Measurements from ENCODE around the gene ANKRD55.
A peak's percentile ranks its signal among the peaks of the same experiment; 100 is the strongest.
"Not testable (repeated sequence)": the region's sequence is repeated elsewhere in the genome, so short reads cannot be mapped to it uniquely, and the experiment has no call there.

The ANKRD55 gene

DNA sequence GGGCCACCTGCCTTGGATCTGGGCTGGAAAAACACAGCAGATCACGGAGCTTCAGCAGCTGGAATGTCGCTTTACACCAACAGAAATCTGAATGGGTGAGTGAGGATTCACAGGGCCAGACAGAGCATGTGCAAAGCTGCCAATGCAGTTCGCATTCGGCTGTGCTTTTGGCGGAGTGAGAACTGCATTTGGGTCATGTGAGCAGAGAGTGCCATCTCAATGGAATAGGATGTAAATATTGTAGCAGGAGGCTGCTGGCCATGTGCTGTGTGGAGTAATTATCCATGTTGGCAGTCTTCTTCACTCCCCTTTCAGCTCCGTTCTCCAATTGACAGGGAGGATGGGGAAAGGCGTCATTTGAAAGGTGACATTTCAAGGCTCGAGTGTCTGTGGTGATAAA lies at the start of gene ANKRD55:
Gene ANKRD55, minus strand, starts transcription at position 101 of the 400 bp plus-strand sequence. CDS start 417 bp downstream, outside the sequence.
- DNase-seq (ENCODE audit: low read depth): no peak

GRCh38 chr5:56282216-56282615 lies 49.1 kb upstream of the ANKRD55 start:
- no peak for DNase-seq (ENCODE audit: low read depth)

DNA sequence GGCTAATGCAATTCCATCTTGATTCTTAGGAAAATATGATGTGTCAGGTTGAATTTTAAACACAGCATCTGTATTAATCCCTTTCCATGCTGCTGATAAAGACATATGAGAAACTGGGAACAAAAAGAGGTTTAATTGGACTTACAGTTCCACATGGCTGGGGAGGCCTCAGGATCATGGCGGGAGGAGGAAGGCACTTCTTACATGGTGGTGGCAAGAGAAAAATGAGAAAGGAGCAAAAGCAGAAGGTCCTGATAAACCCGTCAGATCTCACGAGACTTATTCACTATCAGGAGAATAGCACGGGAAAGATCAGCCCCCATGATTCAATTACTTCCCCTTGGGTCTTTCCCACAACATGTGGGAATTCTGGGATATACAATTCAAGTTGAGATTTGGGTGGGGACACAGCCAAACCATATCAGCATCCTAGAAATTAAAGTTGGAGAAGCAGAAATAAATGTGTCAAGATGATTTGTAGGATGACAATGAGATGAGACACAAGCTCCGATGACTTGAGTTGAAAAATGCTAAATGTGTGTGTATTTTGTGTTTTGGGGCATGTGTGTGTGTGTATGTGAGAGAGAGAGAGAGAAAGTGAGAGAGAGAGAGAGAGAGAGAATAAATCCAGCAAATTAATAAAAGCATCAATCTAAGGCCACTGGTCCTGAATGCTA lies 48.5 kb upstream of the ANKRD55 start:
- no peak for DNase-seq (ENCODE audit: low read depth)

GRCh38 chr5:56279979-56280378 lies 46.8 kb upstream of the ANKRD55 start:
- DNase-seq (ENCODE audit: low read depth): no peak

DNA sequence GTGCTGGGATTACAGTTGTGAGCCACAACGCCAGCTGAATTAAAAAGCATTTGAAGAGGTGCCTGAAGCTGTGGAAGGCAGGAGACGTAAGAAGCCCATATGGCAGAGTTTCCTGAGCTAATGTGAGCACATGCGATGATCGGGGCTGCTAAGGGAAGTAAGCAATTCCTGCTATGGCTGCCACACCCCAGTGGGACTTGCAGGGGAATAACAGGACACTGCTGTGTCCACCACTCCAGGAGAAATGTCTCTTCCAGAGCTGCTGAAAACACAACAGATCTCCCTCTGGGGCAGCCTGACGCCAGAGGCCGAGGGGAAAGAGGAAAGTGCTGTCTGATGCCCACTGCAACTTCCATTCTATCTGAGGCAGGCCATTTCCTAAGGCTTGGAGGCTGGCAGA lies 46.2 kb upstream of the ANKRD55 start:
- no peak for DNase-seq (ENCODE audit: low read depth)

GRCh38 chr5:56278335-56278753 lies 45.2 kb upstream of the ANKRD55 start:
- no peak for DNase-seq (ENCODE audit: low read depth)

DNA sequence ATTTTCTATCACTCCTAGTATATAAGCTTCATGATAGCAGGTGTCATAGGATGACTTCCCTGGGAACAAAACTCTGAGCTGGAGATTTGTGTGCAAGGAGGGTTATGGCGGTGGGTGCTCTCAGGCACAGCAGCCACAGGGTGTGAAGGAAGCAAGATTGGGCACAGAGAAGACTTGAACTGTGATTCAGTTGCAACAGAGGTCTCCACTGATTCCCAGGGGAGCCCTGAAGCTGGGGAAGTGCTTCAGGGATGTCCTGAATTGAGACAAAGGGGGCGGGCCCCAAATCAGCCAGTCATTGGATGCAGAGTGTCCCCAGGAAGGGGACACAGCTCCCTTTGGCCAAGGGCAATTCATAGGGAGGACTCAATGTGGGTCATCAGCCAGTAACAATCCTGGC lies 44.4 kb upstream of the ANKRD55 start:
- DNase-seq (ENCODE audit: low read depth): no peak

DNA sequence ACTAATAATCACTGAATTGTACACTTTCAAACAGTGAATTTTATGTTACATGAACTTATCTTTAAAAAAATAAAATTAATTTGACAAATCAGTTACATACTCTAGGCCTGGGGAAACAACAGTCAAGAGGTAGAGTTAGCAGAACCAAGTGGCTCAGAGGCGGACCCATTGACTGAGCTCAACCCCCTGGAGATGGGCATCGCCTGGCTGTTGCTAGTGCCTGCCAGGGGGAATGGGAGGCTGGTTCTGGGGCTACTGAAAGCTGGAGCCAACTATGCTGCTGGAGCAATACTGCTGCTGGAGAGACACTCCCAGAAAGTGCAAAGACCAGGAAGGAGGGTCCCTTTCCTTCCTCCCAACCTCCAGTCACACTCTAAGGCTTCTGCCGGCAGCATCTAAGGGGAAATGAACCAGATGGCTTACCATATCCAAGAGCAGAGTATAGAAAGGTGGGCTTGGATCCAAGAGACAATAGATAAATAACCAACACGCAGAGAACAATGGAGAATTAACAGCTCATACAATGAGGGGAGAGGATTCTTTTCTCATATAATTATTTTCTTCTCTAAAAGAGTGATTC lies 40.3 kb upstream of the ANKRD55 start:
- no peak for DNase-seq (ENCODE audit: low read depth)

- no peak for DNase-seq (ENCODE audit: low read depth)
These were observed 39.6 kb upstream of the ANKRD55 start for GRCh38 chr5:56272765-56273164.

DNA sequence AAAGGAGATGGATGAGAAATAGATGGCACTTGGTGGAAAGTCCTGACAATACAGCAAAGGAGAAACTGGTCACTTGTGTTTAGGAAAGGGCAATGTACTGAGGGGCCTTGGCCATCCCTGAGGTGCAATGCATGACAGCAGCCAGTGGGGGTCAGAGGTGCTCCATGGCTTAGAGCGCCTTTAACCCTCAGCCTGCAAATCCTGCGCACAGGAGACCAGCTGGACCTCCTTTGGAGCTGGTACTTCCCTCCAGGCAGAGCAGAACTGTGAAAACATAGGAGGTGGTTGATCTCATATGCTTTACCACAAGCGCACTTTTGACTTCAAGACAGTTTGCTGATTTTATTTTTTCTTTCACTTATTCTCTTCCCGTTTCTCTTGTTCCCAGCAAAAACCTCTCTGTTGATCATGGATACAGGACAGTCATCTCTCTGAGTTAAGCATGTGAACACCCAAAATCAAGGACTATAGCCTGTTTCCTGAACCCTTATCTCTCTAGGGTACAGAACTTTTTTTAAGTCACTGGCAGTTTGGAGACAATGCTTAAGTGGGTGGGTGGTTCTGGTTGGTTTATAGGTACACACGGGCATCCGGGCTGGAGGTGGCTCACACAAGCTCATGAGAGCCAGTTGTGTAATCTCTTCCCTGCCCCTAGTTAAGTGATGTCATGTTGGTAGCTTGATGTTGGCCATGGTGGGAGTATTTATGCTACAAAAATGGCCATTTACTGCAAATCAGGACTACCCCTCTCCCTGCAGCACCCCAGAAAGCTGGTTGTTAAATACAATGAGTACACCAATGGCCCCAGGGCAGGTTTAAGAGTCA lies 37.6 kb upstream of the ANKRD55 start:
- peak; percentile 48 for DNase-seq (ENCODE audit: low read depth)

DNA sequence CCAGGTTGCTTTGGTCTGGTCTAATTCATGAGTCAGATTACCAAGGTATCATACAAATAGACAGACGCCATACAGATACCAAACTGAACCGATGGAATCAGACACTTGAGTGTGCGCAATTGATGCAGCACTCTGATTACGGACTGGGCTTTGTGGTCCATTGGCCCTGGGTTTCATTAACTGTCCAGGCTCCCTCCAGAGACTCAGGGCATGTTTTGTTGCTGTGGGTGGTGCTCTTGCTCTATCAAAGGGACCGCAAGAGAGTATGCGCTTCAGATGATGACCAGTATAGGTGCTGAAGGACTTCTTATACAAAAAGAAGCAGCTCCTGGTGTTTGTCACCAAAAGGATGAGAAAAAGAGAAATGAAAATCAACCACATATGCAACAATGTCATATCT lies 36.9 kb upstream of the ANKRD55 start:
- no peak for DNase-seq (ENCODE audit: low read depth)

DNA sequence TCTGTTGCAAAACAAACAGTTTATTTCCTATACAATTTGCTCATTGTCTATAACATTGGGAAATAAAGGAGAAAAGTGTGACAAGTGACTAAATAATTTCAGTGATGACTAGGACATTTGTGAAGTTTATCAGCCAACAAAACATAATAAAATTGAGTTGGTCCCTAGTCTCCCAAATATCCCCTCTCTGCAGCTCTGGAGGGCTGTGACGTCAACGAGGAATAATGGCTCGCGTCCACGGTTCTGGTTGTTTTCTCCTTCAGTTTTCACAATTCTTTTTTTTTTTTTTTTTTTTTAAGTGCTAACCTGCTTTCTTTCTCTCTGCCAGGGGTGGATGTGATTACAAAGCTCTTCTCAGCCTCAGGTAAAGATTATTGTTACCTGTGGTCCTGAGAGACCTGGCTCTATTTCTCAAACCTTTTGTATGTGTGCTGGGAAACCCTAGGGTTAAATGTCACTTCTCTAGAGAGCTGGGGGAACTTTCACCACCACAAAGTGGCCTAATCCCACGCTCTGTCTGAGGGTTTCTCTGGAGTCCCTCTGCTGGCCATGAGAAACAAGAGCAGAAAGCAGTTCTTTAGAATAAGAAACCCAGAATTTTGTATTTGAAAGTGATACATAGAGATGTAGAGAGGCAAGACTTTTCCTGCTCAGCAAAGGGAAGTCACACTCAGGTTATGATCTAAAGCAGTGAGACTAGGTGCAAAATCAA lies 36.2 kb upstream of the ANKRD55 start:
- no peak for DNase-seq (ENCODE audit: low read depth)

DNA sequence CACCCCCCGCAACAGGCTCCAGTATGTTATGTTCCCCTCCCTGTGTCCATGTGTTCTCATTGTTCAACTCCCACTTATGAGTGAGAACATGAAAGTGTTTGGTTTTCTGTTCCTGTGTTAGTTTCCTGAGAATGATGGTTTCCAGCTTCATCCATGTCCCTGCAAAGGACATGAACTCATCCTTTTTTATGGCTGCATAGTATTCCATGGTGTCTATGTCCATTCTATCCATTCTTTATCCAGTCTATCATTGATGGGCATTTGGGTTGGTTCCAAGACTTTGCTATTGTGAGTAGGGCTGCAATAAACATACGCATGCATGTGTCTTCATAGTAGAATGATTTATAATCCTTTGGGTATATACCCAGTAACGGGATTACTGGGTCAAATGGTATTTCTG lies 35.6 kb upstream of the ANKRD55 start:
- not testable (repeated sequence) for DNase-seq (ENCODE audit: low read depth)

DNA sequence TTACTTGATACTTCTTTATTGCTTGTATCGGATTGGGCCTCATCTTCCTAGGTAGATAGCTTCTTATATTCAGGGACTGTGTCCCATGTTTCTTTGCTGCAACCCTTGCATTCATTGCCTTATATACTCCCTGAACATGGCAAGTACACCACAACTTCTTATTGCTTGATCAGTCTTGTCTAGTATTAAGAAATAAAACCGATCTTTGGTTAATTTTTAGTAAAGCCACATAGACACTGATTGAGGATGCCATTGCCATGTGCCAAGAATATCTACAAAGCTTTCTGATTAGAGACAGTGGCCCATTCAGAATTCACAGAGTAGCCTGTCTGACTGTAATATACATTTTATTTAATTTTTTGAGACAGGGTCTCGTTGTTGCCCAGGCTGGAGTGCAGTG lies 34.7 kb upstream of the ANKRD55 start:
- DNase-seq (ENCODE audit: low read depth): no peak

- no peak for DNase-seq (ENCODE audit: low read depth)
These were observed 31.4 kb upstream of the ANKRD55 start for GRCh38 chr5:56264417-56265025.

GRCh38 chr5:56262279-56262678 lies 29.1 kb upstream of the ANKRD55 start:
- DNase-seq (ENCODE audit: low read depth): no peak

DNA sequence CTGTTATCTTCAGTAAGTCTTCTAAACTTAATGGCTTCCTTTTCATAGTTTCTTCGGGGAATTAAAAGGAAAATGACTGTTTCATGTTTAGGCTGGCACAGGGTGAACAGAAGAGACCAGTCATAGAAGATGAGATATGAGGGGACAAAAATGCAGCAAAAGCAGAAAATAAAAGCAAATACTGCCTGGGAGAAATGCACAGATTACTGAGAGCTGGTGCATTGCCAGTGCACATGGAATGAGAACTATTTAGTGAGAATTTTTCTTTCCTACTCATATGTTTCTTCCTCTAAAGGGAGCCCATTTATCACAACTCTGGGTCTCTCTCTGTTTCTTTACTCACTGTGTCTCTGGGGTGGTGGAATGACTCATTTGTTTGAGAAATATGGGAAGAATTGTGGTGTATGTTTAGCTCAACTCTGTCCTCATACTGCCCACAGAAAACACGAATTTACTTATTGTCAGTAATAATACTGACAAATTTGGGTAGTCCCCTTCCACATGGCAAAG lies 25.9 kb upstream of the ANKRD55 start:
- DNase-seq (ENCODE audit: low read depth): no peak

DNA sequence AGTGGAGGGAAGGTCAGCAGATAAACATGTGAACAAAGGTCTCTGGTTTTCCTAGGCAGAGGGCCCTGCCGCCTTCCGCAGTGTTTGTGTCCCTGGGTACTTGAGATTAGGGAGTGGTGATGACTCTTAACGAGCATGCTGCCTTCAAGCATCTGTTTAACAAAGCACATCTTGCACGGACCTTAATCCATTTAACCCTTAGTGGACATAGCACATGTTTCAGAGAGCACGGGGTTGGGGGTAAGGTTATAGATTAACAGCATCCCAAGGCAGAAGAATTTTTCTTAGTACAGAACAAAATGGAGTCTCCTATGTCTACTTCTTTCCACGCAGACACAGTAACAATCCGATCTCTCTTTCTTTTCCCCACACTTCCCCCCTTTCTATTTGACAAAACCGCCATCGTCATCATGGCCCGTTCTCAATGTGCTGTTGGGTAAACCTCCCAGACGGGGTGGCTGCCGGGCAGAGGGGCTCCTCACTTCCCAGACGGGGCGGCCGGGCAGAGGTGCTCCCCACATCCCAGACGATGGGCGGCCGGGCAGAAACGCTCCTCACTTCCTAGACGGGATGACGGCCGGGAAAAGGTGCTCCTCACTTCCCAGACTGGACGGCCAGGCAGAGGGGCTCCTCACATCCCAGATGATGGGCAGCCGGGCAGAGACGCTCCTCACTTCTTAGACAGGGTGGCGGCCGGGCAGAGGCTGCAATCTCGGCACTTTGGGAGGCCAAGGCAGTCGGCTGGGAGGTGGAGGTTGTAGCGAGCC lies 24.8 kb upstream of the ANKRD55 start:
- not testable (repeated sequence) for DNase-seq (ENCODE audit: low read depth)

- no peak for DNase-seq (ENCODE audit: low read depth)
These were observed 23.9 kb upstream of the ANKRD55 start for GRCh38 chr5:56257010-56257409.

DNA sequence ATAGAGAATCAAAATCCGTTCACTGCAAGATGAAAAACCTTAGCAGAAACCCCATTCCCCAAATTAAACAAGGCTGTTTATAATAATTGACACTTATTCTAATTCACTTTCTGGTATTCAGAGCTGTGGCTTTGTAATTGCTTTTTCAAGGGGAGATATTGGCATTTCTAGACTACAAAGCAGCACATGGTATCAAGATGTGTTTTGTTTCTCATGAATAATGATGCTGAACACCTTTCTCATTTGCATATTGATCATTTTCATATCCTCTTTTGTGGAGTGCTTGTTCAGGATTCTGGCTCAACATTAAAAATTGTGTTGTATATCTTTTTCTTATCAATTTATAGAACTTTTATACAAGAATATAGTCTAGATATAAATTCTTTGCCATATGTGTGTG lies 22.4 kb upstream of the ANKRD55 start:
- no peak for DNase-seq (ENCODE audit: low read depth)

GRCh38 chr5:56253924-56254323 lies 20.8 kb upstream of the ANKRD55 start:
- DNase-seq (ENCODE audit: low read depth): no peak

Measured in T-helper 22 cell (primary cell).